Measurements from ENCODE around the gene PRSS21.

PRSS21 gene

DNA sequence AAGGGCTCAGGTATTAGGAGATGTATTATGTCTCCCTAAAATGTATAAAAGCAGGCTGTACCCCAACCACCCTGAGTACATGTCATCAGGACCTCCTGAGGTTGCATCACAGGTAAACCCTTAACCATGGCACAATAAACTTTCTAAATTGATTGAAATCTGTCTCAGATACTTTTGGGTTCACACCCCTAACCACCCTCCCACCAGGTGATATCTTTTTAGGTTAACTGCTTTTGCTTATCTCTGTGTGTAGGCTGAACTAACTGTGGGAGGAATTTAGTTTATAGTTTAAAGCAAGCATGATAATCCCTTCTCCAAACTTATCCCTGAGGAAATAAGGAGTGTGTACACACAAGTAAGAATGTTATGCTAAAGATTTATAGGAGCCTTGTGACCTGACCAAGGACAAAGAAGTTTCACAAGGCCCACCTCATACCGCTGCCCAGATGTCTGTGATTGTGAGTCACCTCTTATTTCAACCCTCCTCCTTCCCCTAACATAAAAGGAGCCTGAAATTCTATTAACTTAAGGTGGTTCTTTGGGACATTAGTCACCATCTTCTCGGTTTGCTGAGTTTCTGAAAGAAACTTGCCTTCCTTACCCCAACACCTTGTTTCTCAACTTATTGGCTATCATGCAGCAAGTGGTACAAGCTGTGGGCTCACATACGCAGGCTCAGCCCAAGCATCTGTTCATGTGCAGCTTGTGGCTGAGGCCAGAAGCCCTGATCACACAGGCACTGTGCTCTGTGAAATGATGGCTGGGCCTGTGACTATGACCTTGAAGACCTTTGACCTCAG, 29.7 kb downstream of the PRSS21 start:
- no peak for DNase-seq

DNA sequence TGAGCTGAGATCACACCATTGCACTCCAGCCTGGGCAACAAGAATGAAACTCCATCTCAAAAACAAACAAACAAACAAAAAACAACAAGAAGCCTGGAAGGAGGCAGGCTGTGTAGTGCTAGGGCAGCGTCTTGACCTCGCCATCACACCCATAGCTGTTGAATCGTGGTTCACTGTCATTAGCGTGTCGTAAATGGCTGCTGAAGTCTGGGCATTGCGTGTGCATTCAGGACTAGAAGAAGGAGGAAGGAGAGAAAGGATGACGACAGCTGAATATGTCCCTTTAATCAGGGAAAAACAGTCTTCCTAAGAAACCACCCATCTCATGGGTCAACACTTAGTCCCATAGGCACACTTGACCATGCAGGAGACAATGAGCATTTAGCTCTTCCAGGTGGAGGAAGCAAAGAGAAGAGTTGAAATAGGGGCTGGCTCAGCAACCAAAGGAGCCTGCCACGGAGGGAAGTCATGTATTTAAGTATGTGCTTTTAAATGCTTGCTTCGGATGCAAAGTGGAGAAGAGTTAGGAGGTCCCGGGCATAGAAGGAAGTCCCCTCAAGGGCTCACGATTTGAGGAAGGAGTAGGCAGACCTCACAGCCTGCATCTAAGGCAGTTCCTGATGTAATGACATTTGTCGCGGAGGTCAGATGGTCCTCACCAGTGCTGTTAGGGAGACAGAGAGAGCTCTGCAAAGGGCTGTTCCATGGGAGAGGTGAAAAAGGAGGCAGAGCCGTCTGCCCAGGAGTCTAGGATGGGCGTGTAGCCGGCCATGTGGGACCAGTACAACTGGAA, 32.1 kb downstream of the PRSS21 start:
- DNase-seq: no peak

DNA sequence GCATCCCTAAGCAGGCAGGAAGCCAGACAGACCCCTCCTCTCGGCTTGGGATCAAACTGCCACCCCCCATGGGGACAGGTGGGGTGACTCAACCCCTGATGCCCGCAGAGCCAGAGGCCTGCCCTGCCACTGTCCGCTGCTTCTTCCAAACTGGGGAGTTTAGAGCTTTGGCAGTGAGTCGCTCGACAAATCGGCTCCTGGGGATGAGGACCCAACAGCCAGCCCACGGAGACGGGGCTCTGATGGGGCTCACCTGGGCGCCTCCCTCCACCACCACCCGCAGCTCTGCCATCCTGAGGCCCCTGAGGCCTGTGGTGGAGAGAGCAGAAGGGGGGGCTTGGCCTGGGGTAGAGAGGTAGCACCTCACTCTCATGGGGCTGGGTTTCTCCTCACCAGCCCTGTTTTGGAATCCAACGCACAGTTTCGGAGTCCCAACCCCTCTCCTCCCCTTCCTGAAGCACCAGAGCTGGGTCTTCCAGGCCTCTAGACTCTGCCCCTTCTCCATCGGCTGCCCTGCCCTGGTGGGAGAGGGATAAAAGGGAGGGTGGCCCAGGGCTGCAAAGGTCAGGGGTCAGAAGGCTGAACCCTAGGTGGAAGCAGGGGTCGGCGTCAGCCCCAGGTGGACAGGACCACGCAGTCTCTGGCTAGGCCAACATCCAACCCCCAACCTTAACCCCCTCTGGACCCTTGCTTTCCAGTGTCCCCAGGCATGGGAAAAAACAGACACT, 35.1 kb downstream of the PRSS21 start:
- no peak for DNase-seq

DNA sequence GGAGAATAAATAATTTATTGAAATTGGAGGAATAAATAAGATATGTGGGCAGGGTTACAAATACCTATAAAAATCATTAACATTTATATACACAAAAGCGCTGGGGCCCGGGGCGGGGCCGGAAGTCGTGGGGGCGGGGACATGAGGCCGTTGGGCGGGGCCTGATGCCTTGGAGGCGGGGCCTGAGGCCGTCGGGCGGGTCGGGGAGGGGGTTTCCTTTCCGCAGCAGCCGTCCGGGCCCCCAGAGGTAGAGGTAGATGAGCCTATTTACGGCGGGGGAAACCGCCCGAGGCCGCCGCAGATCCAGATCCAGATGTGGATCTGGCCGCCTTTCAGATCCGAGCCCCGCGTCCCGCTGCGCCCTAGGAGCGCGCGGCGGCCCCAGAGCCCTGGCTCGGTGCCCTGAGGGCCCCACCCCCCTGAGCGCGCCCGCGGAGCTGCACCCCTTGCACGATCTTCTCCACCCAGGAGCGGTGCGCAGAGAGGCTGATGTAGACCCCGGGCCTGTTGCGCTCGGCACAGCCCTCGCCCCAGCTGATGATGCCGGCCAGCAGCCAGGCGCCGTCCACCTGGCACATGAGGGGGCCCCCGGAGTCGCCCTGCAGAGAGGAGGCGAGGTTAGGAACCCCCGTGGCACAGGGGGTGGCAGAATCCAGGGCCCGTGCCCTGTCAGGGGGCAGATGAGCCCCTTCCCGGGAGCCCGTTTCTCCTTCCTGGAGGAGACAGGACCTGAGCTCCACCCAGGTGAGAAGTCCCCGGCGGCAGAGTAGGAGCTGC, 35.9 kb downstream of the PRSS21 start:
- no peak for DNase-seq

DNA sequence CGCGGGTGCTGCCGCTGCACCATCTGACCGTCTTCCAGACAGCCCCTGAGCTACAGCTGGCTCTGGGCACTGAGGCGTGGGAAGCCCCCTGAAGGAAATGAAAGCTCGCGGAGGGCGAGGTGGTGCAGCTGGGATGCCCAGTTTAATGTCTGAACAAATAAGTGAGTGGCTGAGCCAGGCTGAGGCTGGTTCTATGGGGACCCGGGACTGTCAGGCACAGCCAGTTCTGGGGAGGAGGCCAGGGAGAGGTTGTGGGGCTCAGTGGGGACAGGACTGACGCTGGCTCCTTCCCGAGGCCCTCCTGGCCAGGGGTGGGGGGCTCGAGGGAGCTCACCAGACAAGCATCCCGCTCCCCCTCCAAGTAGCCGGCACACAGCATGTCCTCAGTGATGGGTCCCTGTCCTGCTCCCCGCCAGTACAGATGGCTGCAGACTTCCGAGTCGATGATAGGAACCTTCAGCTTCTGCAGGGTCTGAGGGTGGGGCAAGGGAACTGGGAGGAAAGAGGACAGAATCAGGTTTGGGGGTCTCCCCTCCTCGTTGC, 36.6 kb downstream of the PRSS21 start:
- DNase-seq: no peak

DNA sequence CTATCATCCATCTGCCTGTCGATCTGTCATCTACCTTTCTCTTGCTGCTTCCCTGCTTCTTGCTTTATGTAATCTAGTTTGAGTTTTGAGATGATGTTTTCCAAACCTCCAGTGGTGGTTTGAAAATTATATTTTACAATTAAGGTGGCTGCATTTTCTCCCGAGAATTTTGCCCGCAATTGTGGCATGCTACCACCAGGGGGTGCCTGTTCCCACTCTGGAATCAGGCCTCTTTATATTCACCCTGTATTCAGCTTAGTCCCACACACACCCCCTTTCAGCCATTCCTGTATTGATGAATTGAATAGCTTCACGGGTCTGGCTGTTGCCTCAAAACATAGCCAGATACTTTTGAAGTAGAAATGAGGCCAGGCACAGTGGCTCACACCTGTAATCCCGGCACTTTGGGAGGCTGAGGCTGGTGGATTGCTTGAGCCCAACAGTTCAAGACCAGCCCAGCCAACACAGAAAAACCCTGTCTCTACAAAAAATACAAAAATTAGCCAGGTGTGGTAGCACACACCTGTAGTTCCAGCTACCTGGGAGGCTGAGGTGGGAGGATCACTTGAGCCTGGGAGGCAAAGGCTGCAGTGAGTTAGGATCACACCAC, 37.8 kb downstream of the PRSS21 start:
- no peak for DNase-seq

DNA sequence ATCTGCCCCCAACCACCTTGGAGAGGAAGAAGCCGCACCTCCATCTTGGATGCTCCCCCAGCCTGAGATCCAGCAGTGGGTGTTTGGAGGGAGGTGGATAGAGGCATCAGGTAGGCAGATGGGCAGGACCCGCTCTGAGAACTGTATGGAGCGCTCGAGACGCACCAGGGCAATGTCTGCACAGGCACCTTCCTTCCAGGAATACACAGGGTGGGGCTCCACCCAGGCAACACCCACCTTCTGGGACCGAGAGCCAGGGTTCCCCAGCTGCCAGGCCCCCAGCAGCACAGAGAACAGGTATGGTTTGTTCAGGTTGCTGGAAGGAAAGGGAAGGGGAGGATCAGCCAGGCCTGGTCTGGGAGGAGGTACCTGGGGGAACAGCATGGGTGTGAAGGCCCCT, 38.5 kb downstream of the PRSS21 start:
- no peak for DNase-seq

DNA sequence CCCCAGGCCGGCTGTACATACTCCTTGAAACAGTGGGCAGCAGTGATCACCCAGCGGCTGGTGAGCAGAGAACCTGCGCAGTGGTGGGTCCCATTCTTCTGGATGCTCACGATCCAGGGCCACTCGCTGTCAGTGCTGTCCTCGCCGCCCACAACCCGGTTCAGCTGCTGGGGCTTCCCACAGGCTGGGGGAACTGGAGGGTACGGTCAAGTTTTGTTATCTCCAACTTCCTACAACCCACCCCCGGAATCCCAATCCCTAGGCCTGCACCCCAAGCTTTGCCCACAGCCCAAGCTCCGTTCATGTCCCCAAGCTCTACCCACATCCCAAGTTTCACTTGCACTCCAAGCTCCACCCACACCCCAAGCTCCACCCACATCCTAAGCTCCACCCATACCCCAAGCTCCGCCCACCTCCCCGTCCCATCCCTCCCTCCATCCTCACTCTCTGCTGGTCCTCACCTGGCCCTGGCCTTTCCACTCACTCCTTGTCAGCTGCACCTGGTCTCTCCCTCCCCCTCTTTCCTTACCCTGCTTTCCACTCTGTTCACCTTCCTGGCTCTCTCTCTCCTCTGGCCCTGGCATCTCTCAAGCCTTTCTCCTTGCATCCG, 39.1 kb downstream of the PRSS21 start:
- no peak for DNase-seq

DNA sequence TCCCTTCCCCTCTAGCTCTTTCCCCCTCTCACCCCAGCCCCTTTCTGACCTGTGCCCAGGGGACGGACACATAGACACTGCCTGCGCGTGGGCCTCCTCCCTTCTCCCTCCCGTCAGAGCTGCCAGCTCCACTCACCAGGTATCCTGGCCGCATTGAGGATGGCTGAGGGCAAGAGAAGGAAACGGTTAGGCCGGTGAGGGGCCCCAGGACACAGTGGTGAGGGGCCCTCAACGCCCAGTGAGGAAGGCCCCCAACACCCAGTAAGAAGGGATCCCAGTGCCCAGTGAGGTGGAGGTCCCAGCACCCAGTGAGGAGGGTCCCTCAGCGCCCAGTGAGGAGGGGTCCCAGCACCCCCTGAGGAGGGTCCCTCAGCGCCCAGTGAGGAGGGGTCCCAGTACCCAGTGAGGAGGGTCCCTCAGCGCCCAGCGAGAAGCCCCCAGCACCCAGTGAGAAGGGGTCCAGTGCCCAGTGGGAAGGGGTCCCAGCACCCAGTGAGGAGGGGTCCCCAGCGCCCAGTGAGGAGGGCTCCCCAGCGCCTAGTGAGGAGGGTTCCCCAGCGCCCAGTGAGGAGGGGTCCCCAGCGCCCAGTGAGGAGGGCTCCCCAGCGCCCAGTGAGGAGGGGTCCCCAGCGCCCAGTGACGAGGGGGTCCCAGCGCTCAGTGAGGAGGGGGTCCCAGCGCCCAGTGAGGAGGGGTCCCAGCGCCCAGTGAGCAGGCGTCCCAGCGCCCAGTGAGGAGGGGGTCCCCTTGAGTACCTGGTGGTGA, 39.8 kb downstream of the PRSS21 start:
- no peak for DNase-seq

DNA sequence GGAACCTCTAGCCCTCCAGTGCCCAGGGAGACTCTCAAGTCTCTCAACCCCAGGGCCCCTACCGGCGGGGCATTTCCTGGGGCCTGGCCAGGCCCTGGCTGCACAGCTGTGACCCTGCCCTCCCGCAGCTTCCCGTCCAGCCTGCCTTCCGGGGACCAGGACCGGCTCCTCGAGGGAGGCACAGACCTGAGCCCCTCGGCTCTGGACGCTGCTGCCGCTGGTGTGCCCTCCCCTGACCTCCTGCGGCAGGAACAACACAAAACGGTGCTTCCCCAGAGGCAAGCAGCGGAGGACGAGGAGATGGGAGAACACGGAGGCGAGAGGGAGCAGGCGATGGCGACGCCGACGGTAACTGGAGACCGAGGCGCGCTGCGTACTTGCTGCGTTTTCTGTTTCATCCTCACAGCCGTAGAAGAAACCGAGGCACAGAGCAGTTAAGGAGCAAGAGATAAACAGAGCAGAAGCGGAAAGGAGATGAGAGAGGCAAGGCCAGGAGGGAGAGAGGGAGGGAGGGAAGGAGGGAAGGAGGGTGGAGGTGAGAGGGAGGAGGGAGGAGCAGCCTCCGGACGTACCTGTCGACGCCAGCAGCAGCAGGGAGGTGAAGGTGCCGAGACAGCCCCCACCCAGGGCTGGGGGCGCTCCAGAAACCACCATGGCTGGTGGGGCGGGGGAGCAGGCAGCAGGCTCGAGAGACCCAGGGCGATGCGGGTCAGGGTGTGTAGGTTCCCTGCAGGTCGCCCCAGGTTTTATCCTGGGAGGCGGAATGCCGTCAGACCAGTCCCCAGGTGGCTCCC, 40.6 kb downstream of the PRSS21 start, which contains the start of gene PRSS22:
Gene PRSS22 (minus strand): TSS at position 720 of the 794 bp plus-strand sequence. CDS start 66 bp downstream, at position 654.
- DNase-seq: no peak

DNA sequence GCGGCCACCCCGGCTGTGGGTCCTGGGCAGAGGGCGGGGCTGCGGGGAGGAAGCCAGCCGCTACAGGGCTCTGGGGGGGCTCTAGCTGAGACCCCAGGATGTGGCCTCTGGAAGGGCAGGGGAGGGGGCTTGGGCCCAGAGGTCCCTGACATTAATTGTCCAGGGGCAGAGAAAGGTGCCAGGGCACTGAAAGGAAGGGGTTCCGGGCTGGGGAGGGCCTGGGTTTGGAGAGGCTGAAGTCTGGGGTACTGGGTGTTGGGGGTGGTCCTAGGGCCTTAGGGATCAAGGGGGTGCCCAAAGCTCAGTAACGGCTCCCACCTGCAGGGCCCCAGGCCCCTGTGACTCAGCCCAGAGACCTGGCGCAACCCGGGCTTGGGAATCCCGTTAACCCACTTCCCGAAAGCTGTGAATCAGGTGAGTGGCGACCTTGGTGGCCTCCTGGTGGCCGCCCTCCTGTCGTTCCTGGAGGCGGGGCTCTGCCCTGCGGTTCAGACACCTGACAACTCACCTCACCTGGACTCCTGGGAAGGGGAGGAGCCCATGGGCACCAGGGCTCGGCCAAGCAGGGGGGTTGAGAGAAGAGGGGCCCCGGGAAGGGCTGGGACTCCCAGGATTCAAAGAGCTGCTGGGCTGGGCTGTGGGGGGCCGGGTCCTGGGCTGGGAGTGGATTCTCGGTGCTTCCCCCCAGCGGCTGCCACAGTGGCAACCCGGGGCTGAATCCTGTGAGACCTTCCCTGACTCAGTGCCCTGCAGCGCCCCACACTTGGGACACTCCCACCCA, 41.4 kb downstream of the PRSS21 start:
- peak; percentile 47 for DNase-seq

DNA sequence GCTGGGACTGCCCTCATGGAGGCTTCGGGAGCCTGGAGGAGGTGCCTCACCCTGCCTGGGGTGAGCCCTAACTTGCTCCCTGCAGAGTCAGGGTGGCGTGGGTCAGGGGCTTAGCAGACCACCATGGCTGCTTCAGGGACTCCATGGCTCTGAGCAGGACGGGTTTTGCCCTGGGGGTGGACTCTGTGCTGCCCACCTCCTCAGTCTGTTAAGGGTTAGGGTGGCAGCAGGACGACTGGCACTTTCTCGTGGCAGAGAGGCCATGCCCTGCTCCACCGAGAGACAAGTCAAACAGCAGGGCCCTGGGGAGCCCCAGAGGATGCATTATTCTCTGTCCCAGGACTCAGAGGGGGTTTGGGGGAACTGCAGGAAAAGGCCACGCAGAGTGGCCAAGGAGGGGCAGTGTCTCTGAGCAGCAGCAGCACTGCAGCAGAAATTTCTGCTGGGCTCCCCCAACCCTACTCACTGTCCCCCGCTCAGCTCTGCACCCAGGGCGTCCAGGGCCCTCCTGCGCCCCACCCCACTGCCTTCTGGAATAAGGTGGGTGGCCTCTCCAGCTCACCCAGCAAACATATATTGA, 42.7 kb downstream of the PRSS21 start:
- no peak for DNase-seq

DNA sequence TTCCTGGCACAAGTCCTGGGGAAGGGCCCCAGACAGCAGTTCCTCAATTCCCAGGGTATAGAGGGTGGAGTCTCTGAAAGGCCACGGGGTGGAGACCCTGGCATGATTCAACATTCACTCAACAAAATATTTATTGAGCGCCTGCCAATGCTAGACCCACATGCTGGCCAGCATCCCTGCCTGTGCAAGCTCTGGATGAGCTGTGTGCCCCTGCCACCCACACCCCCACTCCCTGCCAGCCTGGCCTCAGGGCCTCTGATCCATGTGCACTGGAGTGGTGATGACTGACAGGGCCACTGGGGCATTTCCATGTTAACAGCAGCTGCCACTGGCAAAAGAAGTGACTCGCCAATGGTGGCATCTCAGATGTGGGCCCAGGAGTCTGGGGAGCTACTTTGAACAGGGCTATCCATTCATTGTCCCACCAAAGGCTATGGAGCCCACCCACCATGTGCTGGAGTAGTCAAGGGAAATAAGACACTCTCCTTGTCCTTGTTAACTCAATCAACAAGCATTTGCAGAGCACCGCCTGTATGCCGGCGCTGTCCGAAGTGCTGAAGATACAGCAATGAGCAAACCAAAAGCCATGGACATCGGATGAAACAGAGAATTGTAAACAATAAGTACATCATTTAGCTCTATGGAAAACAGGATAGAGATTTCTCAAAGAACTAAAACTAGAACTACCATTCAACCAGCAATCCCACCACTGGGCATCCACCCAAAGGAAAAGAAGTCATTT, 44.0 kb downstream of the PRSS21 start:
- DNase-seq: no peak

DNA sequence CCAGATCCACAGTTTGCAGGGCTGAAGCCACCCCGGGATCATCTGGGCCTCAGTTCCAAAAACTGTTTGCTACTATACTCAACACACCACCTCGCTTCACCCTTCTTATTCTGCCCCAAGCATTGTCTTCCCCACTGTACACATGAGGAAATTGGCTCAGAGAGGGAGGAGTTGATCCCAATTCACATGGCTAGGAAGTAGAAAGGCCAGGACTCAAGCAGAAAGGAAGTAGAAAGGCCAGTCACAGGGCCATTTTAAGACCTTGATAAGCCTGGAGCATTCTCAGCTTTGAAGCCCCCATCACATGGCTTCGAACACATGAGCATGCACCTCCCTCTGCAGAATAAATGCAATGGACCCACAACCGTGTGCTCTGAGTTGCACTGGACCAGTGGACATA, 48.6 kb downstream of the PRSS21 start:
- no peak for DNase-seq

DNA sequence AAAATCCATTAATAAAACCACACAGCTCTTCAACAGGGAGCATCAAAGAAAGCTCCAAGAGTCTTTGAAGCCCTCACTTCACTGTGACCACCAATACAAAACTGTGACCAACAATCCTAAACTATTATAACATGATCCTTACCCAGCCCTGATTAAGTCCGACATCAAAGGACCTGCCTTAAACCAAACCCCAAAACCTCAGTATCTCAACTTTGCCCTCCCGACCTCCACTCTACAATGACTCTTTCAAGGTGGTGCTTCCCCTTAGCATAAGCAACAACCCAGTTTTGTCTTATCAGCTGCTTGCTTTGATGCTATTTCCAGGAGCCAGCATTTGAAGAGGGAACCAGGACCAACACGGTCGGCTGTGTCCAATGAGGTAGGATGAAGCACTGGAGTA, 49.4 kb downstream of the PRSS21 start:
- no peak for DNase-seq

DNA sequence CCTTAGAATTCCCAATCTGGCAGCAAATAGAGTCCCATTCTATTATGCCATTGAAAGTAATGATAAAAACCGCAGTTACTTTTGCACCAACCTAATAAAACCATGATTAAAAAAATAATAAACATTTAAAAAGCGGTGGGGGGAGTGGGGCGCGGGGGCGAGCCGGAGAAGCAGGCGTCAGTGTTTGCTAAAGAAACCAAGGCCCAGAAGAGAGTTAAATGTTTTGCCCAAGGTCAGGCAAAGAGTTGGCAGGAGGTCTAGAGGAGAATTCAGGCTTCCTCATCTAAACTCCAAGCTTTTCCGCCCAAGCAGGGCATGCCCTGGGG, 50.6 kb downstream of the PRSS21 start:
- no peak for DNase-seq

DNA sequence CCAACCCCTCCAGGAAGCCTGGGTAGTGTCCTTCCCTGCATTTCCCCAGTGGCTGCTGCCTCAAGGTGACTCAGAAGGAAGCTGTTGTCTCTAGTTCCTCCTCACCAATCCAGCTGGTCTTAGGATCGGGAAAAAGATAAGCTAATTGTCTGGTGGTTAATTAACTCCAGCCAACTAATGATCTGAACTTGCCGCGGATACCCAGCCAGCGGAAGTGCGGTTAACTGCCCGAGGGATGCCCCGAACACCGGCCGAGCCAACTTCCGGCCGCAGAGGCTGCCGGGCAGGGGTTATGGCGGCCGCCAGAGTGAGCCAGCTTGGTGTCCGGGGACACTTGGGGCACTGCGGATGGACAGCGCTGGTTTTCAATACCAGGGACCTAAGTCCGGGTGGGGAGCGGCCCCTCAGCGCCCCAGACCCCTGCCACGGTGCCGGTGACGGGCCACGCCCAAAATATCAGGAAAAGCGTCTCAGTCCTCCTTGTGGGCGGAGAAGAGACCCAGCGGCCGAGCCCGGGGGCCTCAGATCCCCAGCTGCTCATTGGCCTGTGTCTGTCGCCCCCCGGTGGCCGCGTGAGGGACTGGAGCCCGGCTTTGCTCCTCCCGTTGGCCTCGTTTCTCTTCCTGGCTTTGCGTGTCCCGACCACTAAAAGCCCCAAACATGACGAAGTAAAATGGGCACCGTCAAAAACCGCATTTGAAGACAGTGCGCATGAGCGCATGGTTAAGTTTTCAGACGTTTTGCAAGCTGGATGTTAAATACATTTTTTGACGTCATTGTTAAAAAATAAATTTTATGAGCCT, 51.2 kb downstream of the PRSS21 start:
- DNase-seq: peak; percentile 88
